Measurements from ENCODE around the gene MLIP. TPM values are rescaled to one million over a fixed set of nuclear protein-coding genes. Genes with fewer than 3 reads are reported as not detected.

Gene MLIP
- total and polyA plus RNA-seq, 2 experiments from 2014 or later, result not detected

- DNase-seq (ENCODE audit: low spot score) (no peak), ATAC-seq (no peak)
- H3K27me3 Mint-ChIP-seq (ENCODE audit: insufficient read depth, low read depth, poor library complexity), result no peaks in the 10 kb centered on the region
- H3K36me3 Mint-ChIP-seq (ENCODE audit: low read depth), result no peaks in the 10 kb centered on the region
- H3K36me3 ChIP-seq (ENCODE audit: insufficient read depth), result no peaks in the 10 kb centered on the region
- H2AFZ ChIP-seq, result no peak overlapping the region
- no peaks in the 10 kb centered on the region for H3F3A ChIP-seq (replicated peaks; ENCODE audit: low read depth)
- no peaks in the 10 kb centered on the region for H3K4me1 Mint-ChIP-seq
- H3K4me2 ChIP-seq, result no peak overlapping the region
- no peaks in the 10 kb centered on the region for H3K9me3 Mint-ChIP-seq
- H3K27me3 ChIP-seq (ENCODE audit: insufficient read depth), result no peaks in the 10 kb centered on the region
- H3K27ac ChIP-seq (ENCODE audit: low read depth), result no peak overlapping the region
- no peaks in the 10 kb centered on the region for H3K4me1 ChIP-seq (ENCODE audit: insufficient read depth)
- no peak overlapping the region for H3K27ac Mint-ChIP-seq
- no peaks in the 10 kb centered on the region for H3K79me2 ChIP-seq (replicated peaks; ENCODE audit: insufficient read depth)
- H3K9me2 ChIP-seq (ENCODE audit: insufficient read depth), result no peaks in the 10 kb centered on the region
- no peaks in the 10 kb centered on the region for H4K20me1 ChIP-seq (replicated peaks; ENCODE audit: insufficient read depth)
- no peak for TF ChIP-seq ZNF114 (CRISPR knock-in tag; IDR thresholded peaks at IDR 0.05)
- no peak for TF ChIP-seq NANOG (IDR thresholded peaks at IDR 0.05; ENCODE audit: borderline replicate concordance)
- no peak for TF ChIP-seq STAT1 (IDR thresholded peaks at IDR 0.05; ENCODE audit: unreplicated experiment)
- TF ChIP-seq POLR2AphosphoS5 (IDR thresholded peaks at IDR 0.05; ENCODE audit: low read depth), result no peak
- TF ChIP-seq, protein P1, sequence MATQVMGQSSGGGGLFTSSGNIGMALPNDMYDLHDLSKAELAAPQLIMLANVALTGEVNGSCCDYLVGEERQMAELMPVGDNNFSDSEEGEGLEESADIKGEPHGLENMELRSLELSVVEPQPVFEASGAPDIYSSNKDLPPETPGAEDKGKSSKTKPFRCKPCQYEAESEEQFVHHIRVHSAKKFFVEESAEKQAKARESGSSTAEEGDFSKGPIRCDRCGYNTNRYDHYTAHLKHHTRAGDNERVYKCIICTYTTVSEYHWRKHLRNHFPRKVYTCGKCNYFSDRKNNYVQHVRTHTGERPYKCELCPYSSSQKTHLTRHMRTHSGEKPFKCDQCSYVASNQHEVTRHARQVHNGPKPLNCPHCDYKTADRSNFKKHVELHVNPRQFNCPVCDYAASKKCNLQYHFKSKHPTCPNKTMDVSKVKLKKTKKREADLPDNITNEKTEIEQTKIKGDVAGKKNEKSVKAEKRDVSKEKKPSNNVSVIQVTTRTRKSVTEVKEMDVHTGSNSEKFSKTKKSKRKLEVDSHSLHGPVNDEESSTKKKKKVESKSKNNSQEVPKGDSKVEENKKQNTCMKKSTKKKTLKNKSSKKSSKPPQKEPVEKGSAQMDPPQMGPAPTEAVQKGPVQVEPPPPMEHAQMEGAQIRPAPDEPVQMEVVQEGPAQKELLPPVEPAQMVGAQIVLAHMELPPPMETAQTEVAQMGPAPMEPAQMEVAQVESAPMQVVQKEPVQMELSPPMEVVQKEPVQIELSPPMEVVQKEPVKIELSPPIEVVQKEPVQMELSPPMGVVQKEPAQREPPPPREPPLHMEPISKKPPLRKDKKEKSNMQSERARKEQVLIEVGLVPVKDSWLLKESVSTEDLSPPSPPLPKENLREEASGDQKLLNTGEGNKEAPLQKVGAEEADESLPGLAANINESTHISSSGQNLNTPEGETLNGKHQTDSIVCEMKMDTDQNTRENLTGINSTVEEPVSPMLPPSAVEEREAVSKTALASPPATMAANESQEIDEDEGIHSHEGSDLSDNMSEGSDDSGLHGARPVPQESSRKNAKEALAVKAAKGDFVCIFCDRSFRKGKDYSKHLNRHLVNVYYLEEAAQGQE (IDR thresholded peaks at IDR 0.05; ENCODE audit: unreplicated experiment), result no peak
- no peak for TF ChIP-seq ZNF331 (CRISPR knock-in tag; IDR thresholded peaks at IDR 0.05; ENCODE audit: low read depth)
- TF ChIP-seq, protein P2, sequence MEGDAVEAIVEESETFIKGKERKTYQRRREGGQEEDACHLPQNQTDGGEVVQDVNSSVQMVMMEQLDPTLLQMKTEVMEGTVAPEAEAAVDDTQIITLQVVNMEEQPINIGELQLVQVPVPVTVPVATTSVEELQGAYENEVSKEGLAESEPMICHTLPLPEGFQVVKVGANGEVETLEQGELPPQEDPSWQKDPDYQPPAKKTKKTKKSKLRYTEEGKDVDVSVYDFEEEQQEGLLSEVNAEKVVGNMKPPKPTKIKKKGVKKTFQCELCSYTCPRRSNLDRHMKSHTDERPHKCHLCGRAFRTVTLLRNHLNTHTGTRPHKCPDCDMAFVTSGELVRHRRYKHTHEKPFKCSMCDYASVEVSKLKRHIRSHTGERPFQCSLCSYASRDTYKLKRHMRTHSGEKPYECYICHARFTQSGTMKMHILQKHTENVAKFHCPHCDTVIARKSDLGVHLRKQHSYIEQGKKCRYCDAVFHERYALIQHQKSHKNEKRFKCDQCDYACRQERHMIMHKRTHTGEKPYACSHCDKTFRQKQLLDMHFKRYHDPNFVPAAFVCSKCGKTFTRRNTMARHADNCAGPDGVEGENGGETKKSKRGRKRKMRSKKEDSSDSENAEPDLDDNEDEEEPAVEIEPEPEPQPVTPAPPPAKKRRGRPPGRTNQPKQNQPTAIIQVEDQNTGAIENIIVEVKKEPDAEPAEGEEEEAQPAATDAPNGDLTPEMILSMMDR (conservative IDR thresholded peaks at IDR 0.05; ENCODE audit: low read depth in 2 of 2), result no peak
- TF ChIP-seq JUNB (IDR thresholded peaks at IDR 0.05; ENCODE audit: unreplicated experiment), result no peak
- no peak for TF ChIP-seq ZNF462 (CRISPR knock-in tag; IDR thresholded peaks at IDR 0.05)
- no peak for TF ChIP-seq EZH2 (IDR thresholded peaks at IDR 0.05; ENCODE audit: low read depth, unreplicated experiment)
- TF ChIP-seq EZH2phosphoT487 (IDR thresholded peaks at IDR 0.05; ENCODE audit: unreplicated experiment), result no peak
- no peak for TF ChIP-seq ETS1 (IDR thresholded peaks at IDR 0.05)
- no peak for TF ChIP-seq CREB1 (CRISPR knock-in tag; IDR thresholded peaks at IDR 0.05; ENCODE audit: low read depth)
- no peak overlapping the region for H3K4me3 ChIP-seq
- H3K4me3 Mint-ChIP-seq, result no peak overlapping the region
Observed at GRCh38 chr6:54063228-54063539, 48.1 kb upstream of the MLIP start.
